GM12878 (cell line): ENCODE measurements around the gene ABCC4. TPM values are rescaled to one million over a fixed set of nuclear protein-coding genes. Genes with fewer than 3 reads are reported as not detected.

Experiments
- ATAC-seq: fragments of 200-7000 bp; cut with Tn5 transposase; 3 replicates; pipeline ENCODE4 v1.9.1; 2020; ENCODE audit warnings: mild to moderate bottlenecking, moderate library complexity
- BruUV-seq: library from RNA; stranded (reverse); fragments of 400-500 nt; replicated peaks from 2 replicates; lab custom pipeline; 2021; lab: Mats Ljungman, UMichigan
- CTCF ChIA-PET: fragments of 300-600 bp; sonication (Branson Sonifier 250); formaldehyde crosslinking; extraction: SDS; loops from one replicate; lab custom pipeline; 2021; ENCODE audit warnings: inconsistent platforms; lab: Yijun Ruan, JAX
- POLR2A ChIA-PET: fragments of 350-600 bp; formaldehyde crosslinking; extraction: SDS; loops from one replicate; lab custom pipeline; 2021; ENCODE audit warnings: inconsistent platforms; lab: Charles Lee
- RAD21 ChIA-PET: fragments of 300-600 bp; sonication (Branson Sonifier 250); formaldehyde crosslinking; loops from one replicate; lab custom pipeline; 2023; ENCODE audit warnings: antibody characterized with exemption; ENCODE audit not compliant: unreplicated experiment; lab: Charles Lee
- SMC1A ChIA-PET: fragments of 300-600 bp; sonication (Branson Sonifier 250); formaldehyde crosslinking; loops from one replicate; lab custom pipeline; 2023; ENCODE audit not compliant: unreplicated experiment, uncharacterized antibody; lab: Charles Lee
- DNase-seq: peaks from one replicate; pipeline ENCODE4 v3.0.0-alpha.2; 2011; ENCODE audit warnings: low read depth, low spot score
- FAIRE-seq: peaks from 3 replicates; lab custom pipeline; 2011; peaks lifted over from hg19 to GRCh38; lab: Jason Lieb, UNC
- H2AFZ ChIP-seq: 2 replicates; pipeline ENCODE4 v1.6.0; 2011; ENCODE audit warnings: low read depth, low read length, control low read depth; ENCODE audit not compliant: control insufficient read depth
- H3K27ac ChIP-seq: 2 replicates; pipeline ENCODE4 v1.5.1; 2011; ENCODE audit warnings: control low read depth; ENCODE audit not compliant: control insufficient read depth, insufficient read depth
- H3K27me3 ChIP-seq, 2 experiments: replicated peaks in 1 of 2; 2 replicates each; pipeline versions ENCODE4 v1.6.0 to v1.6.1; 2011; ENCODE audit warnings: low read length in 1 of 2; ENCODE audit not compliant: control insufficient read depth in 2 of 2, insufficient read depth in 2 of 2
- H3K36me3 ChIP-seq, 2 experiments: 2 replicates each; pipeline ENCODE4 v1.5.1; 2011; ENCODE audit warnings: low read length in 1 of 2; ENCODE audit not compliant: control insufficient read depth in 2 of 2, insufficient read depth in 2 of 2
- H3K4me1 ChIP-seq: 2 replicates; pipeline ENCODE4 v1.6.1; 2011; ENCODE audit warnings: mild to moderate bottlenecking, low read length, moderate library complexity, mixed read lengths; ENCODE audit not compliant: control insufficient read depth, insufficient read depth
- H3K4me2 ChIP-seq: 2 replicates; pipeline ENCODE4 v1.6.0; 2011; ENCODE audit warnings: control low read depth; ENCODE audit not compliant: control insufficient read depth, insufficient read depth
- H3K4me3 ChIP-seq: fragments of 200-600 bp; sonication (generic); 2 replicates; pipeline ENCODE4 v1.5.1; 2016
- H3K79me2 ChIP-seq: 2 replicates; pipeline ENCODE4 v1.6.0; 2011; ENCODE audit warnings: low read length; ENCODE audit not compliant: control insufficient read depth, insufficient read depth
- H3K9ac ChIP-seq: 2 replicates; pipeline ENCODE4 v1.8.0; 2011; ENCODE audit warnings: low read length, control low read depth, mixed read lengths; ENCODE audit not compliant: control insufficient read depth, insufficient read depth
- H3K9me3 ChIP-seq: replicated peaks from 3 replicates; pipeline ENCODE4 v1.5.1; 2011; ENCODE audit warnings: mild to moderate bottlenecking, low read length; ENCODE audit not compliant: control insufficient read depth, insufficient read depth
- H4K20me1 ChIP-seq: 2 replicates; pipeline ENCODE4 v1.6.0; 2011; ENCODE audit not compliant: control insufficient read depth, insufficient read depth
- ASH2L ChIP-seq: fragments of 300-600, 200-600 bp; sonication (generic); IDR thresholded peaks from 2 replicates; pipeline ENCODE4 v1.6.1; 2017; ENCODE audit warnings: low read depth, mild to moderate bottlenecking, borderline replicate concordance
- CHD1 ChIP-seq: IDR thresholded peaks from 2 replicates; pipeline ENCODE4 v1.6.1; 2012; ENCODE audit warnings: low read depth, low read length, improper control_type of control experiment
- CHD2 ChIP-seq: IDR thresholded peaks from 2 replicates; pipeline ENCODE4 v1.6.1; 2011; ENCODE audit warnings: low read depth, low read length, improper control_type of control experiment, borderline replicate concordance
- FOXK2 ChIP-seq: fragments of 450-650 bp; IDR thresholded peaks from 2 replicates; pipeline ENCODE4 v1.6.1; 2017; ENCODE audit warnings: mild to moderate bottlenecking, moderate library complexity
- FOXM1 ChIP-seq: IDR thresholded peaks from 2 replicates; pipeline ENCODE4 v1.6.1; 2012; ENCODE audit warnings: low read depth, mild to moderate bottlenecking, inconsistent platforms, low read length, moderate library complexity
- IRF3 ChIP-seq: fragments of 450-650 bp; IDR thresholded peaks from 2 replicates; pipeline ENCODE4 v1.6.1; 2014; ENCODE audit warnings: mild to moderate bottlenecking
- IRF4 ChIP-seq: IDR thresholded peaks from 2 replicates; pipeline ENCODE4 v1.6.1; 2011; ENCODE audit warnings: low read depth, low read length
- JUNB ChIP-seq: IDR thresholded peaks from 2 replicates; pipeline ENCODE4 v1.6.1; 2016; ENCODE audit warnings: antibody characterized with exemption, mild to moderate bottlenecking
- POLR2A ChIP-seq: IDR thresholded peaks from 2 replicates; pipeline ENCODE4 v1.6.1; 2011; ENCODE audit warnings: low read depth, mild to moderate bottlenecking, low read length
- PRDM15 ChIP-seq: fragments of 450-650 bp; formaldehyde crosslinking; IDR thresholded peaks from 2 replicates; pipeline ENCODE4 v1.4.0; 2020; ENCODE audit warnings: mild to moderate bottlenecking, moderate library complexity
- SMAD5 ChIP-seq: IDR thresholded peaks from 2 replicates; pipeline ENCODE4 v1.6.1; 2016; ENCODE audit warnings: antibody characterized with exemption, low read depth
- SP1 ChIP-seq: IDR thresholded peaks from one replicate; pipeline ENCODE4 v1.6.1; 2011; ENCODE audit warnings: low read depth, low read length
- SUZ12 ChIP-seq: fragments of 200-600 bp; sonication (generic); IDR thresholded peaks from one replicate; pipeline ENCODE4 v1.6.1; 2018; ENCODE audit warnings: antibody characterized with exemption, mild to moderate bottlenecking; ENCODE audit not compliant: unreplicated experiment
- WRNIP1 ChIP-seq: IDR thresholded peaks from 2 replicates; pipeline ENCODE4 v1.6.1; 2011; ENCODE audit warnings: low read depth, low read length, improper control_type of control experiment, borderline replicate concordance
- ZBTB33 ChIP-seq: fragments of 450-650 bp; IDR thresholded peaks from 2 replicates; pipeline ENCODE4 v1.6.1; 2017; ENCODE audit warnings: mild to moderate bottlenecking
- WGBS: methylation state at CpG from one replicate; pipeline ENCODE4 v1.1.6; 2016; ENCODE audit warnings: low lambda C conversion rate; ENCODE audit not compliant: insufficient replicate concordance, insufficient coverage; ENCODE audit errors: missing lambda C conversion rate; 5-methylcytosine and 5-hydroxymethylcytosine counted together
- in situ Hi-C: fragments of 300-500 bp; cut with MboI; formaldehyde crosslinking; loops from 9 replicates; pipeline ENCODE4 v1.14.3; 2018; ENCODE audit warnings: mixed read lengths
- intact Hi-C: fragments of 100-400 bp; cut with micrococcal nuclease; formaldehyde crosslinking; loops from one replicate; pipeline ENCODE4 v1.14.2; 2022; ENCODE audit not compliant: unreplicated experiment
- polyA plus RNA-seq, 11 experiments: library from polyadenylated mRNA; depleted of rRNA in 4 of 11; unstranded in 6 of 11; stranded (reverse) in 5 of 11; fragments of >200 nt; fragmentation: Nextera tagmentation in 4 of 11; fragmentation: Illumina TruSeq in 1 of 11; extraction: Ambion mirVana in 4 of 11; extraction: Trizol in 1 of 11; gene quantifications; 1 replicate in 1 of 11; 2 replicates in 10 of 11; pipeline versions ENCODE4 v1.2.1 to v1.2.3, GENCODE V29; 2011 to 2016; ENCODE audit warnings: inconsistent platforms in 2 of 11, missing spikeins in 2 of 11, low read depth in 1 of 11
- total RNA-seq, 4 experiments: library from RNA; depleted of rRNA in 3 of 4; stranded (reverse); fragments of >200 nt in 3 of 4; fragmentation: Illumina TruSeq in 1 of 4; extraction: Trizol in 1 of 4; gene quantifications; 2 replicates each; pipeline versions ENCODE4 v1.2.1 to v1.2.3, GENCODE V29; 2013 to 2021

ABCC4 gene
- total and polyA plus RNA-seq, 10 of the 15 experiments (the other 5 are each of a cell fraction or from before 2014, with no cell fraction given), result 7.2 to 44.4 (median 24.1) TPM

- in situ Hi-C loops, result no loop called here
- FAIRE-seq, result no peak
- WGBS, result 40% methylated on average over 4 of the region's 4 CpGs
- Histone ChIP-seq H3K9me3 (no peaks in the 10 kb centered on the region), H3K4me2 (no peak overlapping the region), H3K36me3 (no peaks in the 10 kb centered on the region), H2AFZ (no peak overlapping the region), H3K4me3 (no peak overlapping the region), H3K4me1 (no peaks in the 10 kb centered on the region), H3K27ac (no peak overlapping the region), H4K20me1 (no peaks in the 10 kb centered on the region), H3K79me2 (no peaks in the 10 kb centered on the region), H3K9ac (no peak overlapping the region), H3K27me3 (no peaks in the 10 kb centered on the region; a peak in 1 of 4 replicates)
- ChIA-PET POLR2A (no interaction called here), RAD21 (no interaction called here), CTCF (no interaction called here), SMC1A (interaction anchor here (1.5 kb wide), 1 partner anchor 54 kb away, joined by 3 read pairs; no protein-coding TSS in a partner anchor)
- no peak for ATAC-seq
- no peak for DNase-seq
- intact Hi-C loops, result no loop called here
- BruUV-seq, result no TSS peak
- TF ChIP-seq IRF4 (no peak), POLR2A (no peak), CHD1 (no peak), ASH2L (no peak), IRF3 (no peak), JUNB (no peak), SMAD5 (no peak), PRDM15 (no peak), SUZ12 (no peak), CHD2 (no peak), SP1 (no peak), FOXM1 (no peak), FOXK2 (no peak), ZBTB33 (no peak), WRNIP1 (no peak)
These were observed 316.3 kb downstream of the ABCC4 start for GRCh38 chr13:94984958-94985357.
